HG02885 (cell line): ENCODE measurements around the gene FAM107B.
A peak's percentile ranks its signal among the peaks of the same experiment; 100 is the strongest.

Experiments
- ATAC-seq: cut with Tn5 transposase; IDR thresholded peaks from one replicate; pipeline ENCODE4 v1.9.1; 2021; ENCODE audit warnings: mild to moderate bottlenecking; ENCODE audit not compliant: unreplicated experiment, poor library complexity

The FAM107B gene

GRCh38 chr10:14779001-14779651 is 4.4 kb upstream of the FAM107B start:
- no peak for ATAC-seq

GRCh38 chr10:14776546-14776945 is 1.8 kb upstream of the FAM107B start:
- no peak for ATAC-seq

GRCh38 chr10:14775656-14776055 is 959 bp upstream of the FAM107B start:
- ATAC-seq: no peak

GRCh38 chr10:14774214-14774580 is 500 bp downstream of the FAM107B start:
- no peak for ATAC-seq

GRCh38 chr10:14773551-14774213 is 1.0 kb downstream of the FAM107B start:
- ATAC-seq: no peak

GRCh38 chr10:14772399-14772798 is 2.3 kb downstream of the FAM107B start:
- ATAC-seq: no peak

- ATAC-seq: no peak
Observed at GRCh38 chr10:14770927-14771326, 3.8 kb downstream of the FAM107B start.

- ATAC-seq: no peak
Observed at GRCh38 chr10:14761372-14761771, 13.3 kb downstream of the FAM107B start.

GRCh38 chr10:14758994-14759664 is 15.6 kb downstream of the FAM107B start:
- ATAC-seq: no peak

- no peak for ATAC-seq
Observed at GRCh38 chr10:14758451-14758850, 16.2 kb downstream of the FAM107B start.

GRCh38 chr10:14757986-14758385 is 16.7 kb downstream of the FAM107B start:
- no peak for ATAC-seq

- no peak for ATAC-seq
Observed at GRCh38 chr10:14757394-14757793, 17.3 kb downstream of the FAM107B start.

- no peak for ATAC-seq
Observed at GRCh38 chr10:14753441-14753840, 21.3 kb downstream of the FAM107B start.

- ATAC-seq: no peak
Observed at GRCh38 chr10:14751921-14752320, 22.8 kb downstream of the FAM107B start.

- no peak for ATAC-seq
Observed at GRCh38 chr10:14751014-14751896, 23.4 kb downstream of the FAM107B start.

GRCh38 chr10:14749070-14749809 is 25.5 kb downstream of the FAM107B start:
- no peak for ATAC-seq

- ATAC-seq: no peak
Observed at GRCh38 chr10:14748441-14748840, 26.3 kb downstream of the FAM107B start.

- peak; percentile 87 for ATAC-seq
Observed at GRCh38 chr10:14742815-14743214, 31.9 kb downstream of the FAM107B start.

GRCh38 chr10:14742382-14742781 is 32.3 kb downstream of the FAM107B start:
- ATAC-seq: peak; percentile 4

- peak; percentile 60 for ATAC-seq
Observed at GRCh38 chr10:14740684-14741247, 33.9 kb downstream of the FAM107B start.
